ENCODE data around the gene ACAA1. TPM values are rescaled to one million over a fixed set of nuclear protein-coding genes. Genes with fewer than 3 reads are reported as not detected.

ACAA1 gene
- total and polyA plus RNA-seq, 2 of the 13 experiments (the other 11 are each of a cell fraction or from before 2014, with no cell fraction given), result 60.8 to 188 TPM

DNA sequence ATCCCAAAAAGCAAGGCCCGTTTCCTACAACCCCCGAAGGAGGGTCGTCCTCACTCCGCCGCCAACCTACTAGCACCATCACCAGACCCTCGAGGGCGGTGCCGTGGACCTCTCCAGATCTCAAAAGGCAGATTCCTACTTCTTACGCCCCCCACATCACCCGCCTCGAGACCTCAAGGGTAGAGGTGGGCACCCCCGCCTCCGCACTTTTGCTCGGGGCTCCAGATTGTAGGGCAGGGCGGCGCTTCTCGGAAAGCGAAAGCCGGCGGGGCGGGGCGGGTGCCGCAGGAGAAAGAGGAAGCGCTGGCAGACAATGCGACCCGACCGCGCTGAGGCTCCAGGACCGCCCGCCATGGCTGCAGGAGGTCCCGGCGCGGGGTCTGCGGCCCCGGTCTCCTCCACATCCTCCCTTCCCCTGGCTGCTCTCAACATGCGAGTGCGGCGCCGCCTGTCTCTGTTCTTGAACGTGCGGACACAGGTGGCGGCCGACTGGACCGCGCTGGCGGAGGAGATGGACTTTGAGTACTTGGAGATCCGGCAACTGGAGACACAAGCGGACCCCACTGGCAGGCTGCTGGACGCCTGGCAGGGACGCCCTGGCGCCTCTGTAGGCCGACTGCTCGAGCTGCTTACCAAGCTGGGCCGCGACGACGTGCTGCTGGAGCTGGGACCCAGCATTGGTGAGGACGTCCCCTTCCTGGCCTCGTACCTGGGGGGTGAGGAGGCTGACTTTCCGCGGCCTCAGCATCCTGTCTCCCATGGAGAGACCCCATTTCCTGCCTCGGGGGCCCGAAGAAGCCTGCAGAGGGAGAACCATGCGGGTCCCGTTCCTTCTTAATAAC lies 1.6 kb upstream of the ACAA1 start, which contains the start of gene MYD88 (continued):
- peak; percentile 33; the same call in 1 of the 2 replicates for TF ChIP-seq ZBTB4 (CRISPR knock-in tag; IDR thresholded peaks at IDR 0.05; ENCODE audit: borderline replicate concordance)
- no peak for TF ChIP-seq TFE3 (CRISPR knock-in tag; IDR thresholded peaks at IDR 0.05)
- TF ChIP-seq RCOR2 (CRISPR knock-in tag; IDR thresholded peaks at IDR 0.05), result no peak
- TF ChIP-seq RARG (CRISPR knock-in tag; IDR thresholded peaks at IDR 0.05; ENCODE audit: low read depth), result no peak
- 0 out of 2 replicates have a peak, but pooled peaks have one; percentile 22 for TF ChIP-seq NKX3-1 (CRISPR knock-in tag; IDR thresholded peaks at IDR 0.05)
- no peak for TF ChIP-seq AHDC1 (CRISPR knock-in tag; IDR thresholded peaks at IDR 0.05; ENCODE audit: borderline replicate concordance)
- TF ChIP-seq, protein P1, sequence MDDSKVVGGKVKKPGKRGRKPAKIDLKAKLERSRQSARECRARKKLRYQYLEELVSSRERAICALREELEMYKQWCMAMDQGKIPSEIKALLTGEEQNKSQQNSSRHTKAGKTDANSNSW (CRISPR knock-in tag; IDR thresholded peaks at IDR 0.05; ENCODE audit: borderline replicate concordance), result no peak
- no peak for TF ChIP-seq JUN (CRISPR knock-in tag; IDR thresholded peaks at IDR 0.05)
- TF ChIP-seq ZNF207 (IDR thresholded peaks at IDR 0.05; ENCODE audit: borderline replicate concordance), result no peak
- TF ChIP-seq, protein P2, sequence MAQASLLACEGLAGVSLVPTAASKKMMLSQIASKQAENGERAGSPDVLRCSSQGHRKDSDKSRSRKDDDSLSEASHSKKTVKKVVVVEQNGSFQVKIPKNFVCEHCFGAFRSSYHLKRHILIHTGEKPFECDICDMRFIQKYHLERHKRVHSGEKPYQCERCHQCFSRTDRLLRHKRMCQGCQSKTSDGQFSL (CRISPR knock-in tag; IDR thresholded peaks at IDR 0.05), result peak; percentile 49; the same call in 1 of the 2 replicates
- no peak for TF ChIP-seq KLF13 (CRISPR knock-in tag; IDR thresholded peaks at IDR 0.05)
- peak; percentile 50; the same call in 1 of the 2 replicates for TF ChIP-seq ZNF543 (CRISPR knock-in tag; IDR thresholded peaks at IDR 0.05)
- TF ChIP-seq, protein P3, sequence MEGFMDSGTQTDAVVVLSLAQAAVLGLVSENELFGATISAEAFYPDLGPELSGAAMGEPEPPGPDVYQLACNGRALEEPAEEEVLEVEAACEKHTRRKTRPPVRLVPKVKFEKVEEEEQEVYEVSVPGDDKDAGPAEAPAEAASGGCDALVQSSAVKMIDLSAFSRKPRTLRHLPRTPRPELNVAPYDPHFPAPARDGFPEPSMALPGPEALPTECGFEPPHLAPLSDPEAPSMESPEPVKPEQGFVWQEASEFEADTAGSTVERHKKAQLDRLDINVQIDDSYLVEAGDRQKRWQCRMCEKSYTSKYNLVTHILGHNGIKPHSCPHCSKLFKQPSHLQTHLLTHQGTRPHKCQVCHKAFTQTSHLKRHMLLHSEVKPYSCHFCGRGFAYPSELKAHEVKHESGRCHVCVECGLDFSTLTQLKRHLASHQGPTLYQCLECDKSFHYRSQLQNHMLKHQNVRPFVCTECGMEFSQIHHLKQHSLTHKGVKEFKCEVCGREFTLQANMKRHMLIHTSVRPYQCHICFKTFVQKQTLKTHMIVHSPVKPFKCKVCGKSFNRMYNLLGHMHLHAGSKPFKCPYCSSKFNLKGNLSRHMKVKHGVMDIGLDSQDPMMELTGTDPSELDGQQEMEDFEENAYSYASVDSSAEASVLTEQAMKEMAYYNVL (CRISPR knock-in tag; IDR thresholded peaks at IDR 0.05; ENCODE audit: borderline replicate concordance), result peak; percentile 45; the same call in 1 of the 2 replicates
